Heart left ventricle (tissue), 13 donors: ENCODE results near the gene EIF3I.

Experiments used
- POLR2A ChIP-seq, 2 donors: fragments of 450-650 bp; IDR thresholded peaks; one replicate each; pipeline ENCODE4 v1.6.1; 2017; ENCODE audit warnings: antibody characterized with exemption in 2 of 2, mild to moderate bottlenecking in 2 of 2, moderate library complexity in 2 of 2
- TF ChIP-seq, protein P1 (sequence below), 12 donors: fragments of 200-600 bp; sonication (generic) in 4 of 12; IDR thresholded peaks; one replicate each; pipeline versions ENCODE4 v1.5.0 to v1.8.0; 2018 to 2022; ENCODE audit warnings: antibody characterized with exemption in 12 of 12, mild to moderate bottlenecking in 5 of 12
- donor health status: ischemic (EF 13 %, LVEDD 7.1; RV severe dilation, severe dysfunction).
- donor health status: DM: no; HTN: yes; CAD: no.
- donor health status: DM: no; HTN: no; CAD: no.
- donor health status: ischemic (EF 25% LVEDD 6.9; RV normal size, moderate dysfunction).
- donor health status: ischemic (EF 25% LVEDD 5.7; RV mildly dilated, moderate dysfunction).
- donor health status: ischemic (EF 35%, LVEDD 5.7; RV mildly dilated, moderate dysfunction).
- donor health status: nonischemic (EF 11% LVEDD 7.7; RV severe dilation, severe dysfunction).
- donor health status: DM: yes; HTN: yes; CAD: no.
- donor health status: PGD.
- donor health status: ischemic (EF 29% LVEDD 5.4; RV normal size, mild dysfunction).
- donor health status: nonischemic (EF 23%, LVEDD 6.1; RV moderate dilation, normal function).

GRCh38 chr1:32231843-32232432, 9.7 kb downstream of the EIF3I start:
- no peak for TF ChIP-seq POLR2A (IDR thresholded peaks at IDR 0.05)
- TF ChIP-seq, protein P1, sequence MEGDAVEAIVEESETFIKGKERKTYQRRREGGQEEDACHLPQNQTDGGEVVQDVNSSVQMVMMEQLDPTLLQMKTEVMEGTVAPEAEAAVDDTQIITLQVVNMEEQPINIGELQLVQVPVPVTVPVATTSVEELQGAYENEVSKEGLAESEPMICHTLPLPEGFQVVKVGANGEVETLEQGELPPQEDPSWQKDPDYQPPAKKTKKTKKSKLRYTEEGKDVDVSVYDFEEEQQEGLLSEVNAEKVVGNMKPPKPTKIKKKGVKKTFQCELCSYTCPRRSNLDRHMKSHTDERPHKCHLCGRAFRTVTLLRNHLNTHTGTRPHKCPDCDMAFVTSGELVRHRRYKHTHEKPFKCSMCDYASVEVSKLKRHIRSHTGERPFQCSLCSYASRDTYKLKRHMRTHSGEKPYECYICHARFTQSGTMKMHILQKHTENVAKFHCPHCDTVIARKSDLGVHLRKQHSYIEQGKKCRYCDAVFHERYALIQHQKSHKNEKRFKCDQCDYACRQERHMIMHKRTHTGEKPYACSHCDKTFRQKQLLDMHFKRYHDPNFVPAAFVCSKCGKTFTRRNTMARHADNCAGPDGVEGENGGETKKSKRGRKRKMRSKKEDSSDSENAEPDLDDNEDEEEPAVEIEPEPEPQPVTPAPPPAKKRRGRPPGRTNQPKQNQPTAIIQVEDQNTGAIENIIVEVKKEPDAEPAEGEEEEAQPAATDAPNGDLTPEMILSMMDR (IDR thresholded peaks at IDR 0.05), result no peak
